PC-9 (cell line): ENCODE data around the gene MOBP. TPM values are rescaled to one million over a fixed set of nuclear protein-coding genes. Genes with fewer than 3 reads are reported as not detected.

Experiments
- BruUV-seq: library from RNA; stranded (reverse); fragments of 400-500 nt; replicated peaks from 2 replicates; lab custom pipeline; 2021; lab: Mats Ljungman, UMichigan
- CTCF ChIA-PET: fragments of 300-600 bp; sonication (Branson Sonifier 250); formaldehyde crosslinking; loops from one replicate; lab custom pipeline; 2022; ENCODE audit warnings: antibody characterized with exemption; lab: Charles Lee
- POLR2A ChIA-PET: fragments of 300-600 bp; sonication (Branson Sonifier 250); formaldehyde crosslinking; loops from one replicate; lab custom pipeline; 2022; ENCODE audit warnings: antibody characterized with exemption; ENCODE audit not compliant: unreplicated experiment; lab: Charles Lee
- DNase-seq, 2 experiments: peaks; one replicate each; pipeline versions ENCODE4 v3.0.0 to v3.0.0-alpha.2; 2015 to 2022; ENCODE audit warnings: mixed read lengths in 1 of 2
- H2AFZ ChIP-seq: fragments of 200-600 bp; sonication (generic); 2 replicates; pipeline ENCODE4 v1.8.1; 2017; ENCODE audit warnings: antibody characterized with exemption
- H3F3A ChIP-seq: fragments of 200-600 bp; sonication (generic); 2 replicates; pipeline ENCODE4 v1.8.1; 2017; ENCODE audit warnings: antibody characterized with exemption, mild to moderate bottlenecking, low read depth; ENCODE audit not compliant: insufficient read depth
- H3K27ac ChIP-seq: fragments of 200-600 bp; sonication (generic); 2 replicates; pipeline ENCODE4 v1.6.1; 2016; ENCODE audit warnings: mixed run types
- H3K27me3 ChIP-seq: fragments of 200-600 bp; sonication (generic); 2 replicates; pipeline ENCODE4 v1.6.1; 2016; ENCODE audit warnings: low read depth, mixed run types; ENCODE audit not compliant: insufficient read depth
- H3K36me3 ChIP-seq: fragments of 200-600 bp; sonication (generic); 2 replicates; pipeline ENCODE4 v1.6.1; 2016; ENCODE audit warnings: low read depth, mixed run types
- H3K4me1 ChIP-seq: fragments of 200-600 bp; sonication (generic); replicated peaks from 2 replicates; pipeline ENCODE4 v1.6.1; 2016; ENCODE audit warnings: mixed run types; ENCODE audit not compliant: insufficient read depth
- H3K4me2 ChIP-seq: fragments of 200-600 bp; sonication (generic); 2 replicates; pipeline ENCODE4 v1.6.1; 2017; ENCODE audit warnings: mixed run types
- H3K4me3 ChIP-seq: fragments of 200-600 bp; sonication (generic); 2 replicates; pipeline ENCODE4 v1.6.1; 2016; ENCODE audit warnings: mixed run types
- H3K79me2 ChIP-seq: fragments of 200-600 bp; sonication (generic); 2 replicates; pipeline ENCODE4 v1.6.1; 2017; ENCODE audit warnings: low read depth, mixed run types
- H3K9me2 ChIP-seq: fragments of 200-600 bp; sonication (generic); 2 replicates; pipeline ENCODE4 v1.8.1; 2017; ENCODE audit warnings: mild to moderate bottlenecking; ENCODE audit not compliant: insufficient read depth
- H3K9me3 ChIP-seq: fragments of 200-600 bp; sonication (generic); 2 replicates; pipeline ENCODE4 v1.8.1; 2016; ENCODE audit warnings: low read depth; ENCODE audit not compliant: insufficient read depth
- H4K20me1 ChIP-seq: fragments of 200-600 bp; sonication (generic); 2 replicates; pipeline ENCODE4 v1.8.1; 2017; ENCODE audit not compliant: insufficient read depth
- EZH2 ChIP-seq: fragments of 200-600 bp; sonication (generic); IDR thresholded peaks from 2 replicates; pipeline ENCODE4 v1.8.0; 2017; ENCODE audit warnings: antibody characterized with exemption, low read depth
- intact Hi-C: fragments of 100-400 bp; cut with micrococcal nuclease; formaldehyde crosslinking; loops from one replicate; pipeline ENCODE4 v1.10.0; 2022; ENCODE audit not compliant: unreplicated experiment
- total RNA-seq: library from RNA; stranded (reverse); gene quantifications from 2 replicates; pipeline ENCODE4 v1.2.3, GENCODE V29; 2021
- TF ChIP-seq, protein P1 (sequence below): fragments of 200-600 bp; sonication (generic); conservative IDR thresholded peaks from 2 replicates; pipeline ENCODE4 v1.6.1; 2017; ENCODE audit warnings: mixed run types, antibody characterized with exemption, mild to moderate bottlenecking, moderate library complexity

The MOBP gene
- total RNA-seq, 1 experiment from 2014 or later: not detected

GRCh38 chr3:39432342-39432741 lies 35.1 kb upstream of the MOBP start:
- H3K4me3 ChIP-seq: no peak overlapping the region
- H4K20me1 ChIP-seq: no peaks in the 10 kb centered on the region
- ChIA-PET POLR2A (no interaction called here), CTCF (no interaction called here)
- H3K27me3 ChIP-seq: no peaks in the 10 kb centered on the region; the same call in 1 of the 2 replicates
- BruUV-seq: no TSS peak
- H3K9me3 ChIP-seq: no peaks in the 10 kb centered on the region
- H2AFZ ChIP-seq: no peak overlapping the region
- no peak overlapping the region for H3K4me2 ChIP-seq
- no peaks in the 10 kb centered on the region for H3K4me1 ChIP-seq
- H3K9me2 ChIP-seq: no peaks in the 10 kb centered on the region
- H3K36me3 ChIP-seq: no peaks in the 10 kb centered on the region
- no peak overlapping the region for H3K27ac ChIP-seq
- DNase-seq: no peak
- intact Hi-C loops: no loop called here
- H3F3A ChIP-seq: no peaks in the 10 kb centered on the region
- no peak for TF ChIP-seq EZH2
- TF ChIP-seq, protein P1, sequence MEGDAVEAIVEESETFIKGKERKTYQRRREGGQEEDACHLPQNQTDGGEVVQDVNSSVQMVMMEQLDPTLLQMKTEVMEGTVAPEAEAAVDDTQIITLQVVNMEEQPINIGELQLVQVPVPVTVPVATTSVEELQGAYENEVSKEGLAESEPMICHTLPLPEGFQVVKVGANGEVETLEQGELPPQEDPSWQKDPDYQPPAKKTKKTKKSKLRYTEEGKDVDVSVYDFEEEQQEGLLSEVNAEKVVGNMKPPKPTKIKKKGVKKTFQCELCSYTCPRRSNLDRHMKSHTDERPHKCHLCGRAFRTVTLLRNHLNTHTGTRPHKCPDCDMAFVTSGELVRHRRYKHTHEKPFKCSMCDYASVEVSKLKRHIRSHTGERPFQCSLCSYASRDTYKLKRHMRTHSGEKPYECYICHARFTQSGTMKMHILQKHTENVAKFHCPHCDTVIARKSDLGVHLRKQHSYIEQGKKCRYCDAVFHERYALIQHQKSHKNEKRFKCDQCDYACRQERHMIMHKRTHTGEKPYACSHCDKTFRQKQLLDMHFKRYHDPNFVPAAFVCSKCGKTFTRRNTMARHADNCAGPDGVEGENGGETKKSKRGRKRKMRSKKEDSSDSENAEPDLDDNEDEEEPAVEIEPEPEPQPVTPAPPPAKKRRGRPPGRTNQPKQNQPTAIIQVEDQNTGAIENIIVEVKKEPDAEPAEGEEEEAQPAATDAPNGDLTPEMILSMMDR: no peak
- no peaks in the 10 kb centered on the region for H3K79me2 ChIP-seq

DNA sequence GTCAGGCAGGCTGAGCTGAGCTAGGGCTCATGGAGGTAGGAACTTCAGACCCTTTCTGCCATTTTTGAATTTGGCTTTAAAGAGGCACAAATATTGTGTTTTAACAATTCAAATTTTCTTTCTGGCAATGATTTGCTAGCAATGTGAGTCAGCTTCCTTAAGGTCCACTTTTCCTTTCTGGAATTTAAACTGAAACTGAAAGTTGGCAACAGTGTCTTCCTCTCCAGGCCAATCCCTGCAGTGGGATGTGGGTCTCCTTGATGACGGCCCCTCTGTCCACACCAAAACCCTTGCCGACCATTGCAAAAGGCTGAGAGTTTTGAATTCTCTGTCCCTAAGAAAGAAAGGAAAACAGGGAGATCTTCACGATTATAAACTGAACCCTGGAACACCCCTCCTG lies 33.8 kb upstream of the MOBP start:
- Histone ChIP-seq H4K20me1 (no peaks in the 10 kb centered on the region), H3K9me3 (no peaks in the 10 kb centered on the region), H3K9me2 (no peaks in the 10 kb centered on the region), H3K4me1 (no peaks in the 10 kb centered on the region), H3K4me3 (no peak overlapping the region), H2AFZ (no peak overlapping the region), H3K27ac (no peak overlapping the region), H3K36me3 (no peaks in the 10 kb centered on the region), H3K4me2 (no peak overlapping the region), H3F3A (no peaks in the 10 kb centered on the region), H3K27me3 (no peaks in the 10 kb centered on the region; the same call in 1 of the 2 replicates), H3K79me2 (no peaks in the 10 kb centered on the region)
- intact Hi-C loops: no loop called here
- DNase-seq: no peak
- POLR2A ChIA-PET: no interaction called here
- CTCF ChIA-PET: interaction anchor here (1.0 kb wide), 1 partner anchor 13 kb away, joined by 3 read pairs; no protein-coding TSS in a partner anchor
- no TSS peak for BruUV-seq
- TF ChIP-seq EZH2: no peak
- TF ChIP-seq, protein P1: no peak

DNA sequence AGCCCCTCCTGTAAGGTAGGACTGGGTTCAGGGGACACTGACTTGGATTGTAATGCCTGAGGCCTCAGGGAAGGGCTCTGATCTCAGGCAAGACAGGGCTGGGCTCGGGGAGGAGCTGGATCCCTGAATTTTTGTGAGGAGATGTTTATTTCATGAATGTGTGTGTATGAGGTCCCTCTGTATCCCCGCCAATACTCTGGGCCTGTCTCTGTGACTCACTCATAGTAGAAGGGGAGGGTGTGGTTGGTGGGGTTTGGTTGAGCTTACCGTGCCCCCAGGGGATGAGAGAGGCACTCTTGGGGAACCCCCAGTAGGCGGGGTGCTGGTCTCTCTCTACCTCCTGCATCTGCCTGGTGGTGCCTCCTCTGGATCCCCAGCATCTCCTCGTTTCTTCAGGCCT lies 32.9 kb upstream of the MOBP start:
- H4K20me1 ChIP-seq: no peaks in the 10 kb centered on the region
- no peak for DNase-seq
- no peak overlapping the region for H2AFZ ChIP-seq
- H3K4me2 ChIP-seq: no peak overlapping the region
- CTCF ChIA-PET: interaction anchor here (1.0 kb wide), 1 partner anchor 12 kb away, joined by 3 read pairs; no protein-coding TSS in a partner anchor
- H3F3A ChIP-seq: no peaks in the 10 kb centered on the region
- intact Hi-C loops: no loop called here
- no peaks in the 10 kb centered on the region for H3K9me3 ChIP-seq
- no TSS peak for BruUV-seq
- H3K27ac ChIP-seq: no peak overlapping the region
- no peaks in the 10 kb centered on the region for H3K79me2 ChIP-seq
- H3K9me2 ChIP-seq: no peaks in the 10 kb centered on the region
- no peak overlapping the region for H3K4me3 ChIP-seq
- no peaks in the 10 kb centered on the region for H3K4me1 ChIP-seq
- H3K27me3 ChIP-seq: no peaks in the 10 kb centered on the region; the same call in 1 of the 2 replicates
- no peak for TF ChIP-seq EZH2
- TF ChIP-seq, protein P1: no peak
- POLR2A ChIA-PET: no interaction called here
- no peaks in the 10 kb centered on the region for H3K36me3 ChIP-seq
